ENCODE results near the gene ZC3H6. TPM values are rescaled to one million over a fixed set of nuclear protein-coding genes. Genes with fewer than 3 reads are reported as not detected.
"Not testable (repeated sequence)": the region's sequence is repeated elsewhere in the genome, so short reads cannot be mapped to it uniquely, and the experiment has no call there.

The ZC3H6 gene
- polyA plus RNA-seq, 4 donors, result 6.3 to 9.7 (median 8.1) TPM

DNA sequence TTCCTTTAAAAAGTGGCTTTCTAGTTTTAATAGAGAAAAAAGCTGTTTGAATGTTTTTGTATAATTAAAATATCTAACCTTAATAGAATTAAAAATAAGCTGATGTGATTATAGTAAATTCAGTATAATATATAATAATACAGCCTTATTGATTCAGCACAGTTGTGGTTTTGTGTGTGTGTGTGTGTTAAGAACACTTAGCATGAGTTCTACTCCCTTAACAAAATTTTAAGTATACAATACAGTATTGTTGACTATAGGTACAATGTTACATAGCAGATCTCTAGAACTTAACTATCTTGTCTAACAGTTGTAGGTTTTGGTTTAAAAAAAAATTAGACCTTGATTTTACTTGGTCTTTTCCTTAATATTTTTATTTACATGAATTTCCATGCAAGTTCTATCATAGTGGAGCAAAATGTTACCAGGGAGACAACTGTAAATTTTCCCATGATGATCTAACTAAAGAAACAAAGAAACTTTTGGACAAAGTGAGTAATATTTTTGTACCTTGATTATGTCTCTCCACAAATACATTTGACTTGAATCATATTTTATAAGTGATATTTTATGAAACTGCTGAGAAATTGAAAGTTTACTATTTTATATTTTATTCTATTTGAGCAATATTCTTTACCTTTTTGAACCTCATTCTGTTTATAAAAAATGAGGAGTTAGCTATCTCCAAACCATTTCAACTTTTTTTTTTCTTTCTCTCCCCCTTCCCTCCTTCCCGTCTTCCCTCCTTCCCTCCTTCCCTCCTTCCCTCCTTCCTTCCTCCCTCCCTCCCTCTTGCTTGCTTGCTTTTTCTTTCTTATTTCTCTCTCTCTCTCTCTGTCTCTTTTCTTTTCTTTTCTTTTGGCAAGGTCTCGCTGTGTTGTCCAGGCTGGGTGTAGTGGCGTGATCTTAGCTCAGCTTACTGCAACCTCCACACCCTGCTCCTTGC is 46.3 kb downstream of the ZC3H6 start:
- DNase-seq (ENCODE audit: low read depth in 4 of 4, low spot score in 3 of 4), result no peak

GRCh38 chr2:112322919-112323318 is 47.5 kb downstream of the ZC3H6 start:
- DNase-seq (ENCODE audit: low read depth in 4 of 4, low spot score in 3 of 4), result no peak

DNA sequence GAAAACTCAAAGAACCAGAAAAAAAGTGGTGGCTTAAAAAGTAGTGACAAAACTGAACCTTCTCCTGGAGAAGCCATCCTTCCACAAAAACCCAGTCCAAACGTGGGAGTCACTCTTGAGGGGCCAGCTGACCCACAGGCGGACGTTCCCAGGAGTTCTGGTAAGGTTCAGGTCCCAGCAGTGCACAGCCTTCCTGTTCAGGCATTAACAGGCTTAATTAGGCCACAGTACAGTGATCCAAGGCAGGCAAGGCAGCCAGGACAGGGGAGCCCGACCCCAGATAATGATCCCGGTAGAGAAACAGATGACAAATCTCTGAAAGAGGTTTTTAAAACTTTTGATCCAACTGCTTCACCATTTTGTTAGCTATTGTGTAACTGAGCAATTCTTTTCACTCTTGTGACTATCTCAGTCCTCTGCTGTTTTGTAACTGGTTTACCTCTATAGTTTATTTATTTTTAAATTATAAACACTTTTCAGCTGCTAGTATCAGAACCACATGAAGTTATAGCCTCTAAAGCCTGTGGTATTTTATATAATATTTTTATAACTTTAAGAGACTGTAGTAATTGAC is 56.8 kb downstream of the ZC3H6 start:
- no peak for DNase-seq (ENCODE audit: low read depth in 4 of 4, low spot score in 3 of 4)

DNA sequence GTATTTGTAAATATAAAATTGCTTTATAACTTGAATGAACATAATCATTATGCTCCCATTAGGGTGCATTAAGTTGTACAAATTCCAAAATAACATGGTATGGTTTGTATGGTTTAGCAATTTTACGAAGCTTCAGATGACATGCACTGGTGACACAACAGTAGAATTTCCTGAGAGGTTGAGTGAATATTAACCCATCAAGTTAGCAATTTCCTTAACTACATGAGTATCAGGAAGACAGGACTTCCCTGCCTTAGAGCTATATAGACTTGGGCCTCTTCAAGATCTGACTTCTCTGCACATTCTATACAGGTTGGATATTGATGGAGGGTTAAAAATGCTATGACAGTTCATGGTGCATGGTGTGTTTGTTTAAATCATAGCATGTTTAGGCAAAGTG is 60.2 kb downstream of the ZC3H6 start:
- DNase-seq (ENCODE audit: low read depth in 4 of 4, low spot score in 3 of 4), result no peak

DNA sequence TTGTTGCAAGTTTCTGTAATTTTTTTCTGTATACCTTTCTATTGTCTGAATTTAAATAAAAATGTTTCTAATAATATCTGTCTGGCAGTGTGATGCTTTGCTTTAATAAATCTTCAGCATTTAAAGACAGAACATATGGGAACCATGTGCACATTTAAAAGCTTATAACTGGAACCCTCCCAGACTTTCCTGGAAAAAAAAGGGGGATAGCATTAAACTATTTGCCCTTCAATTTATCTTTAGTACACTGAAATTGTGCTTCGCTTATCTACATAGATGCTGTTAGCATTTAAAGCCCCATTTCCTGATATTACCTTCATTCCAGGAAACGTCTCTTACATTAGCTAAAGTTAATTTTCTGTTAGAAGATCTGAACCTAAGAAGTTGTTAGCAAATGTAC is 64.6 kb downstream of the ZC3H6 start:
- no peak for DNase-seq (ENCODE audit: low read depth in 4 of 4, low spot score in 3 of 4)

GRCh38 chr2:112340475-112341267 is 65.3 kb downstream of the ZC3H6 start:
- DNase-seq (ENCODE audit: low read depth in 4 of 4, low spot score in 3 of 4), result no peak

DNA sequence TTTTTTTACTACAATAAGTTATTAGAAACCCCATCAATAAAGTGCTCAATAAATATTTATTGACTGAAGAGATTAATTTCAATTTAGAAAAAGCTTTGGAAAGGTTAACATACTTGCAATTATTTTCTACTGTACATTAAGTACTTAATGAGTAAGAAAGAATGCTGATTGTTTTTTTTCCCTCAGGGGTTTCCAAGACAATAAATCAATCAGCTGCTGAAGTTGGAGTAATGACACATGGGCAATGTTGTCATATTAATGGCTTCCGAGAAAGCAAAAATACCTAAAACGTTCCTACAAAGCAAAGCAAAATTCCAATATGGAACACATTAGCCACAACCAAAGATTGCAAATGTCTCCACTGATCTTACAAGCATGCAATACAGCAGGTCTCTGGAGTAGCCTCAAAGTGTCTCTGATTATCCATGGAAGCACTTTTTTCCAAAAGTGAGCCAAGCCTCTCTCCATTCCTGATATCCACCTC is 66.7 kb downstream of the ZC3H6 start:
- peak in 2 of 4 donors; percentile 14 to 24 for DNase-seq (ENCODE audit: low read depth in 4 of 4, low spot score in 3 of 4)

DNA sequence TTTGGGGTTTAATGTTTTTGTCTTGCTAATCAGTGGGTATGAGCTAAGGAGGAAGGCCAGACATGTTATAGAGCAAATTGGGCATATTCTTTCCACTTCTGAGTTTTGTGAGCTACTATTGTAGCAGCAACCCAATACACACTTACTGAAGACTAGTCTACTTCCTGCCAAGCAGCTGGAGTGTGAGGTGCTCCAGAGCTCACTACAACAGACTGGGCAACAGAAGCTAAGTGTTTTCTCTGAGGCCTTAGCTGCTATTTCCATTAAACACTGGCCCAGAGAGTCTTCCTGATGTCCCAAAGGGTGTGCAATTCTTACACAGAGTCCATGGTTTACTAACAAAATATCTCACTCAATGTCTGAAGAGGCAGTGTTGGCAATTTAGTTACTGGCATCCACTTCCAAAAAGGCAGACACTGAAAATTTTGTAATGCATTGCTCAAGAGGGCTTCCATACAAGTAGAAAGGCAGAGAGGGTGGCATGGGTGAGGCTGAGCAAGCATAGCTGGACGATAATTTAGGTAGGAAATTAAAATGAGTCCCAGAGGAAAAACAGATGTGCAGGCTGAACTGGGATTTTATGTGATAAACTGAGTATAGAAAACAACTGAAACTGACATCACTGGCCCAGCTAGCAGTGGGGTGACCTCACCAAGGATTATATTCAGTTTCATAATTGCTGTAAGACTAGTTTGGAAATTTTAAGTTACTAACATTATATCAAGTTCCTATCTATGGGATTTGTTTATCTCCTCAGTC is 68.6 kb downstream of the ZC3H6 start:
- DNase-seq (ENCODE audit: low read depth in 4 of 4, low spot score in 3 of 4), result no peak

GRCh38 chr2:112345030-112346027 is 69.9 kb downstream of the ZC3H6 start:
- DNase-seq (ENCODE audit: low read depth in 4 of 4, low spot score in 3 of 4), result no peak

DNA sequence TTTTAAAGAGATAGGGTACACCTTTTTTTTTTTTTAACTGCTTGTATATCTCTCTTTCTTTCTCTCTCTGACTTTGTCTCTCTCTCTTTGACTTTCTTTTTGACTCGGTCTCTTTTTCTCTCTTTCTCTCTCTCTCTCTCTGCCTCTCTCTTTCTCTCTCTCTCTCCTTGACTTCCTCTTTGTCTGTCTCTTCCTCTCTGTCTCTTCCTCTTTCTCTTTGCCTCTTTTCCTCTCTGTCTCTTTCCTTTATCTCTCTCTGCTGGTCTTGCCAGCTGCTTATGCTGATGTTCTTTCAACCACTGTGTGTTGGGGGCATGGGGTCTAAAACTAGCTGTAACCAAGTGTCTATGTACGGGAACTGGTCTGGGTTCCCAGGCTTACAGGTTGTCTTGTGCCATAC is 76.9 kb downstream of the ZC3H6 start:
- DNase-seq (ENCODE audit: low read depth in 4 of 4, low spot score in 3 of 4), result not testable (repeated sequence)

GRCh38 chr2:112352809-112353603 is 77.6 kb downstream of the ZC3H6 start:
- DNase-seq (ENCODE audit: low read depth in 4 of 4, low spot score in 3 of 4), result not testable (repeated sequence)

DNA sequence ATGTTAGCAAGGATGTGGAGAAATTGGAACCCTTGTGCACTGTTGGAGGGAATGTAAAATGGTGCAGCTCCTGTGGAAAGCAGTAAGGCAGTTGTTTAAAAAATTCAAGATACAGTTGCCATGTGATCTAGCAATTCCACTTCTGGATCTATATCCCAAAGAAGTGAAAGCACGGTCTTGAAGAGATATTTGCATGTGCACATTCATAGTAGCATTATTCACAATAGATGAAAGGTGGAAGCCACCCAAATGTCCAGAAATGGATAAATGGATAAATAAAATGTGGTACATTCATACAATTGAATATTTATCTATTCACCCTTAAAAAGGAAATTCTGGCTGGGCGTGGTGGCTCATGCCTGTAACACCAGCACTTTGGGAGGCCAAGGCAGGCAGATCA is 78.9 kb downstream of the ZC3H6 start:
- not testable (repeated sequence) for DNase-seq (ENCODE audit: low read depth in 4 of 4, low spot score in 3 of 4)

DNA sequence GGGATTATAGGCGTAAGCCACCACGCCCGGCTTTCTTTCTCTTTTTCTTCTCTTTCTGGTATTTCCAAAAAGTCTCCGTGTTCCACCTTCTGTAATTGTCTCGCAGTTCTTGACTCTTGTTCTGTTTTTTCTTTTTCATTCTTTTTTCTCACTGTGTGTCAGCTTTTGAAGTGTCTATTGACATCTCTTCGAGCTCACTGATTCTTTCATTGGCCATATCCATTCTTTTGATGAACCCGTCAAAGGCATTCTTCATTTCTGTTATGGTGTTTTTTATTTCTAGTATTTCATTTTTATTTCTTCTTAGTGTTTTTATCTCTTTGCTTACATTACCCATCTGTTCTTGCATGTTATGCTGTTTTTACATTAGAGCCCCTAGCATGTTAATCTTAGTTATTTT is 84.7 kb downstream of the ZC3H6 start:
- DNase-seq (ENCODE audit: low read depth in 4 of 4, low spot score in 3 of 4), result not testable (repeated sequence)

Other genes with a start within 250 kb of the ZC3H6 start
- gene TMEM87B, start 220.3 kb upstream of the ZC3H6 start, polyA plus RNA-seq (ENCODE audit: insufficient read length in 4 of 4), result 10 to 100 TPM; 18.7 to 33.3 (median 22.2) TPM
- gene FBLN7, start 137.2 kb upstream of the ZC3H6 start, polyA plus RNA-seq (ENCODE audit: insufficient read length in 4 of 4), result 10 to 100 TPM; 10.4 to 16.3 (median 13.2) TPM
- 10 to 100 TPM; 15.4 to 19.7 (median 17.6) TPM for gene ZC3H8, start 20.6 kb upstream of the ZC3H6 start, polyA plus RNA-seq (ENCODE audit: insufficient read length in 4 of 4)
- 1 to 10 TPM; 2.4 to 3.9 (median 3.1) TPM for gene RGPD8, start 158.0 kb downstream of the ZC3H6 start, polyA plus RNA-seq (ENCODE audit: insufficient read length in 4 of 4)
- 10 to 100 TPM; 32.9 to 41.0 (median 38.3) TPM for gene TTL, start 206.6 kb downstream of the ZC3H6 start, polyA plus RNA-seq (ENCODE audit: insufficient read length in 4 of 4)